Endothelial cell of umbilical vein (primary cell): Measurements from ENCODE around the gene ISM2. TPM values are rescaled to one million over a fixed set of nuclear protein-coding genes. Genes with fewer than 3 reads are reported as not detected.

Experiments
- BruUV-seq: library from RNA; stranded (reverse); fragments of 400-500 nt; replicated peaks from 2 replicates; lab custom pipeline; 2021; lab: Mats Ljungman, UMichigan
- CTCF ChIA-PET: fragments of 300-600, 350-600 bp; sonication (Branson Sonifier 250); formaldehyde crosslinking; loops from one replicate; lab custom pipeline; 2021; ENCODE audit warnings: antibody characterized with exemption, inconsistent platforms; lab: Charles Lee
- POLR2A ChIA-PET: fragments of 300-600, 350-600 bp; sonication (Branson Sonifier 250); formaldehyde crosslinking; loops from one replicate; lab custom pipeline; 2021; ENCODE audit warnings: antibody characterized with exemption, inconsistent platforms; lab: Charles Lee
- DNase-seq: peaks from one replicate; pipeline ENCODE4 v3.0.0-alpha.2; 2011; ENCODE audit warnings: low read depth, low spot score
- FAIRE-seq: peaks from 2 replicates; lab custom pipeline; 2011; peaks lifted over from hg19 to GRCh38; lab: Jason Lieb, UNC
- H2AFZ ChIP-seq: 2 replicates; pipeline ENCODE4 v1.6.0; 2012; ENCODE audit warnings: low read depth, low read length, control low read depth, inconsistent platforms
- H3K27ac ChIP-seq: 2 replicates; pipeline ENCODE4 v1.5.1; 2011; ENCODE audit warnings: low read depth, mild to moderate bottlenecking, control low read depth, low read length, moderate library complexity; ENCODE audit not compliant: insufficient read depth
- H3K27me3 ChIP-seq, 2 experiments: 2 replicates each; pipeline versions ENCODE4 v1.6.0 to v1.6.1; 2011; ENCODE audit warnings: low read length in 2 of 2, mixed read lengths in 1 of 2; ENCODE audit not compliant: control insufficient read depth in 2 of 2, insufficient read depth in 2 of 2
- H3K36me3 ChIP-seq, 2 experiments: 2 replicates in 1 of 2; 3 replicates in 1 of 2; pipeline ENCODE4 v1.5.1; 2011; ENCODE audit warnings: low read length in 2 of 2, mild to moderate bottlenecking in 1 of 2, moderate library complexity in 1 of 2; ENCODE audit not compliant: control insufficient read depth in 2 of 2, insufficient read depth in 2 of 2; ENCODE audit errors: extremely low read depth in 1 of 2
- H3K4me1 ChIP-seq: 3 replicates; pipeline ENCODE4 v1.5.1; 2011; ENCODE audit warnings: mild to moderate bottlenecking, low read length; ENCODE audit not compliant: control insufficient read depth, insufficient read depth; ENCODE audit errors: extremely low read depth
- H3K4me2 ChIP-seq: 2 replicates; pipeline ENCODE4 v1.6.1; 2011; ENCODE audit warnings: low read length, control low read depth, mixed read lengths; ENCODE audit not compliant: insufficient read depth
- H3K4me3 ChIP-seq, 3 experiments: fragments of 200-600 bp in 1 of 3; sonication (generic), shearing (Covaris generic) in 1 of 3; replicated peaks in 1 of 3; 2 replicates each; pipeline ENCODE4 v1.5.1; 2011 to 2016; ENCODE audit warnings: control low read depth in 3 of 3, low read length in 3 of 3, mild to moderate bottlenecking in 2 of 3, inconsistent platforms in 1 of 3, low read depth in 1 of 3, moderate library complexity in 1 of 3; ENCODE audit not compliant: insufficient read depth in 1 of 3
- H3K79me2 ChIP-seq: 2 replicates; pipeline ENCODE4 v1.6.0; 2012; ENCODE audit warnings: low read length, inconsistent platforms; ENCODE audit not compliant: control insufficient read depth, insufficient read depth
- H3K9ac ChIP-seq: replicated peaks from 2 replicates; pipeline ENCODE3; 2011; ENCODE audit warnings: low read length, control low read depth; ENCODE audit not compliant: insufficient read depth; ENCODE audit errors: extremely low read depth
- H3K9me1 ChIP-seq: replicated peaks from 3 replicates; pipeline ENCODE4 v1.6.0; 2011; ENCODE audit warnings: mild to moderate bottlenecking, low read length; ENCODE audit not compliant: control insufficient read depth, insufficient read depth; ENCODE audit errors: extremely low read depth
- H3K9me3 ChIP-seq: replicated peaks from 2 replicates; pipeline ENCODE4 v1.5.1; 2012; ENCODE audit warnings: low read length, inconsistent platforms; ENCODE audit not compliant: control insufficient read depth, insufficient read depth
- H4K20me1 ChIP-seq: replicated peaks from 2 replicates; pipeline ENCODE3; 2011; ENCODE audit warnings: mild to moderate bottlenecking, low read length; ENCODE audit not compliant: control insufficient read depth, insufficient read depth; ENCODE audit errors: extremely low read depth
- FOS ChIP-seq: IDR thresholded peaks from 2 replicates; pipeline ENCODE4 v1.6.1; 2011; ENCODE audit warnings: mild to moderate bottlenecking, low read length, moderate library complexity, borderline replicate concordance; ENCODE audit not compliant: insufficient read depth
- GATA2 ChIP-seq: IDR thresholded peaks from 2 replicates; pipeline ENCODE4 v1.7.0; 2011; ENCODE audit warnings: low read depth, mild to moderate bottlenecking, moderate library complexity, mixed read lengths, low read length; ENCODE audit not compliant: insufficient read length, insufficient read depth
- MAX ChIP-seq: IDR thresholded peaks from 2 replicates; pipeline ENCODE4 v1.6.1; 2011; ENCODE audit not compliant: insufficient read depth, insufficient read length
- MYC ChIP-seq: IDR thresholded peaks from one replicate; pipeline ENCODE4 v1.6.1; 2011; ENCODE audit warnings: mild to moderate bottlenecking, low read depth, low read length
- POLR2A ChIP-seq: IDR thresholded peaks from 2 replicates; pipeline ENCODE4 v1.6.1; 2012; ENCODE audit warnings: low read depth, mild to moderate bottlenecking, control low read depth, low read length
- POLR2AphosphoS5 ChIP-seq: IDR thresholded peaks from 2 replicates; pipeline ENCODE4 v1.6.1; 2012; ENCODE audit warnings: low read depth, mild to moderate bottlenecking, control low read depth, low read length, moderate library complexity; ENCODE audit not compliant: insufficient read depth
- dilution Hi-C: fragments of 300-500 bp; cut with MboI; formaldehyde crosslinking; loops from one replicate; pipeline ENCODE4 v1.15.0; 2019; ENCODE audit warnings: low sequenced_read_pairs; ENCODE audit not compliant: extremely low pct_ligation_motif_present
- intact Hi-C: fragments of 100-400 bp; cut with micrococcal nuclease; formaldehyde crosslinking; loops from one replicate; pipeline ENCODE4 v1.10.0; 2022
- polyA plus RNA-seq, 4 experiments: library from polyadenylated mRNA; depleted of rRNA in 3 of 4; stranded (reverse) in 3 of 4; unstranded in 1 of 4; fragments of >200 nt; gene quantifications; 2 replicates each; pipeline versions ENCODE4 v1.2.1 to v1.2.3, GENCODE V29; 2011 to 2012; ENCODE audit warnings: missing spikeins in 1 of 4
- total RNA-seq: library from RNA; stranded (reverse); gene quantifications from 2 replicates; pipeline ENCODE4 v1.2.3, GENCODE V29; 2021

ISM2 gene
- total and polyA plus RNA-seq, 2 donors (not counting 3 experiments of a cell fraction or from before 2014, with no cell fraction given) = not detected

DNA sequence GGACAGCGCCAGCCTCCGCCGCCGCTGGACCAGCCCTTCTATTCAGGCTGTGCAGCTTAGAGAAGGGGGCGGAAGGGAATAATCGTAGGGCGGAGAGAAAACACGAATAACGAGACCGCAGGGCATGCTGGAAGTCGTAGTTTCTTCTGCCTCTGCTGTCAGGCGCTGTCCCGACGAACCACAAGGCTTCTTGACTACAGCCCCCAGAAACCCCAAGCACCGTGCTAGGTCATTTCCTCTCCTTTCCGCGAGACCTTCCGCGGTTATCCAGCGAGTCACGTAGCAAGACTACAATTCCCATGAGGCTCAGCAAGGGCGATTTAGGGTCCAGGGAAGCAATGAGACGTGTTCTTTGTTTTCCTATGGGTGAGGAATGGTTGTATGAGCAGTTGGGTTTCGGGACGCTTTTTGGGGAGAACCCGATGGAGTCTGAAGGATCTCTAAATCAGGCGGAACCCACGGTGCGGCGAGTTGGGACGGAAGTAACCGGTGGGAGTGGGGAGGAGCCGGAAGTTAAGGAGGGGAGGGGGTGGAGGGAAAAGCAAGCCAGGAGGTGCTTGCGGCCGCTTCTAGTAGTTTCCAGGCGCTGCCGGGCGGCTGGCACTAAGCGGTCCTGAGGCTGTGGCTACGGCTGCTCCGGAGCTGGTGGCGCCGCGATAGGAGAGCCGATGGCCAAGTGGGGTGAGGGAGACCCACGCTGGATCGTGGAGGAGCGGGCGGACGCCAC lies 40.9 kb downstream of the ISM2 start, which contains the start of the genes AHSA1 and VIPAS39:
TSS of gene AHSA1 (plus strand) at position 572 of the 727 bp plus-strand sequence. CDS start at position 669, 97 bp downstream.
TSS of gene VIPAS39 (minus strand) at position 80 of the 727 bp plus-strand sequence. CDS start 3,499 bp downstream, outside the sequence.
- H3K4me1 ChIP-seq = peaks cover 21% of the 10 kb centered on the region
- H3K79me2 ChIP-seq = peaks cover 40% of the 10 kb centered on the region
- CTCF ChIA-PET = interaction anchor here (1.1 to 3.8 kb wide), 7 partner anchors 20 to 306 kb away, joined by 4 to 75 read pairs (median 4); no protein-coding TSS in a partner anchor
- BruUV-seq = no TSS peak
- peak within 1 kb of the TSS; percentile 76 for H3K27ac ChIP-seq
- no peaks in the 10 kb centered on the region for H3K27me3 ChIP-seq
- no peaks in the 10 kb centered on the region for H3K9me3 ChIP-seq
- H3K36me3 ChIP-seq = peaks cover 13 to 19% of the 10 kb centered on the region in 2 experiments
- dilution Hi-C loops = no loop called here
- H3K4me2 ChIP-seq = peak within 1 kb of the TSS; percentile 94
- POLR2A ChIA-PET = interaction anchor here (0.9 kb wide), 1 partner anchor 154 kb away, joined by 4 read pairs; no protein-coding TSS in a partner anchor
- H2AFZ ChIP-seq = peak within 1 kb of the TSS; percentile 81
- FAIRE-seq = peak; percentile 98
- peak; percentile 99 for DNase-seq
- TF ChIP-seq FOS (no peak), POLR2AphosphoS5 (peak; percentile 66), MAX (peak; percentile 5), POLR2A (peak; percentile 53)
- H3K4me3 ChIP-seq = peak within 1 kb of the TSS; percentile 45 to 86 (median 66)
- intact Hi-C loops = loop anchor here (1.0 to 5.0 kb wide), 8 partner anchors 80 to 360 kb away; partner anchors contain the start of genes ALKBH1, CIPC, GSTZ1 and SAMD15
- peak within 1 kb of the TSS; percentile 87 for H3K9ac ChIP-seq
- peaks cover 2% of the 10 kb centered on the region for H4K20me1 ChIP-seq
- no peaks in the 10 kb centered on the region for H3K9me1 ChIP-seq

DNA sequence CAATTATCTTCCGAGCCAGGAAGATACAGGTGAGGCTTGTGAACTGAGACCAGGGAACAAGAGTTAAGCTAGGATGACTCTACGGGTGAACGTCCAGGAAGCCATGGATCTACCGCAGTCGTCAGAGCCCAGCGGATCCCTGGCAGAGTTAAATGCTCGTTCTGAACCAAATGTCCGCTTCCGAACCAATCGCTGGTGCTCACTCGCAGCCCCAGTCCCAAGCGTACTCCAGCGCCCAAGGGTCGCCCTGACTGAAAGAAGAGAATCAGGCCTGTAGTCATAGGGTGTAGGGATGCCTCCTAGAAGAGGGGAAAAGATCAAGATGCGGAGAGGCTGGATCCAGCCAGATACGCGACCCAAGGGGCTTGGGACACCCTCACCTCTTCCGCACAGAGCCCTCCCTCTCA lies 41.5 kb downstream of the ISM2 start:
- Histone ChIP-seq H3K27ac (peak overlapping the region; percentile 38), H3K79me2 (peaks cover 40% of the 10 kb centered on the region), H3K4me1 (peaks cover 21% of the 10 kb centered on the region), H3K4me2 (peak overlapping the region; percentile 81), H3K9me3 (no peaks in the 10 kb centered on the region), H3K27me3 (no peaks in the 10 kb centered on the region), H3K9ac (peak overlapping the region; percentile 87), H2AFZ (peak overlapping the region; percentile 71), H3K9me1 (no peaks in the 10 kb centered on the region), H3K4me3 (peak overlapping the region; percentile 34 to 86 (median 66)), H4K20me1 (peaks cover 2% of the 10 kb centered on the region), H3K36me3 (peaks cover 7 to 14% of the 10 kb centered on the region in 2 experiments)
- intact Hi-C loops = loop anchor here (1.0 to 5.0 kb wide), 6 partner anchors 80 to 360 kb away; partner anchors contain the start of genes CIPC, GSTZ1, SAMD15 and TMED8
- ChIA-PET CTCF (interaction anchor here (1.1 to 3.8 kb wide), 5 partner anchors 20 to 156 kb away, joined by 4 to 75 read pairs (median 4); no protein-coding TSS in a partner anchor), POLR2A (interaction anchor here (0.9 kb wide), 1 partner anchor 154 kb away, joined by 4 read pairs; no protein-coding TSS in a partner anchor)
- no peak for TF ChIP-seq POLR2AphosphoS5
- TF ChIP-seq GATA2 = no peak
- peak; percentile 95 for TF ChIP-seq POLR2A
- no peak for TF ChIP-seq MYC
- FAIRE-seq (no peak), DNase-seq (no peak)
- BruUV-seq = TSS peak; percentile 68
- dilution Hi-C loops = no loop called here
